Smooth muscle cell (in vitro differentiated cells): ENCODE data around the gene UBA6. TPM values are rescaled to one million over a fixed set of nuclear protein-coding genes. Genes with fewer than 3 reads are reported as not detected.

Experiments
- DNase-seq: peaks from one replicate; lab custom pipeline; 2025; ENCODE audit not compliant: unreplicated experiment; lab: John Stamatoyannopoulos, UW
- H2AFZ ChIP-seq: fragments of 200-600 bp; sonication (generic); 2 replicates; pipeline ENCODE4 v1.6.0; 2016; ENCODE audit warnings: antibody characterized with exemption, low read depth, mild to moderate bottlenecking
- H3F3A ChIP-seq: fragments of 200-600 bp; sonication (generic); 2 replicates; pipeline ENCODE4 v1.6.0; 2017; ENCODE audit warnings: antibody characterized with exemption, low read depth
- H3K27ac ChIP-seq: fragments of 200-600 bp; sonication (generic); 2 replicates; pipeline ENCODE4 v1.5.1; 2016; ENCODE audit warnings: low read depth, mild to moderate bottlenecking
- H3K27me3 ChIP-seq: fragments of 200-600 bp; sonication (generic); 2 replicates; pipeline ENCODE4 v1.6.1; 2016; ENCODE audit warnings: low read depth, mild to moderate bottlenecking
- H3K36me3 ChIP-seq: fragments of 200-600 bp; sonication (generic); 2 replicates; pipeline ENCODE4 v1.5.1; 2016; ENCODE audit warnings: low read depth
- H3K4me1 ChIP-seq: fragments of 200-600 bp; sonication (generic); 2 replicates; pipeline ENCODE4 v1.5.1; 2016; ENCODE audit warnings: low read depth
- H3K4me2 ChIP-seq: fragments of 200-600 bp; sonication (generic); 2 replicates; pipeline ENCODE4 v1.6.0; 2016; ENCODE audit warnings: mild to moderate bottlenecking
- H3K4me3 ChIP-seq: fragments of 200-600 bp; sonication (generic); 2 replicates; pipeline ENCODE4 v1.5.1; 2016; ENCODE audit warnings: mild to moderate bottlenecking
- H3K79me2 ChIP-seq: fragments of 200-600 bp; sonication (generic); 2 replicates; pipeline ENCODE4 v1.6.0; 2016; ENCODE audit warnings: low read depth, mild to moderate bottlenecking
- H3K9ac ChIP-seq: fragments of 200-600 bp; sonication (generic); 2 replicates; pipeline ENCODE4 v1.6.0; 2016; ENCODE audit warnings: low read depth
- H3K9me3 ChIP-seq: fragments of 200-600 bp; sonication (generic); replicated peaks from 2 replicates; pipeline ENCODE4 v1.5.1; 2016; ENCODE audit warnings: low read depth
- H4K20me1 ChIP-seq: fragments of 200-600 bp; sonication (generic); 2 replicates; pipeline ENCODE4 v1.6.0; 2016; ENCODE audit warnings: low read depth
- WGBS: methylation state at CpG from one replicate; pipeline ENCODE4 v1.1.7; 2016; ENCODE audit warnings: low lambda C conversion rate; 5-methylcytosine and 5-hydroxymethylcytosine counted together
- polyA plus RNA-seq: library from polyadenylated mRNA; unstranded; fragments of >200 nt; fragmentation: Nextera tagmentation; extraction: Ambion mirVana; gene quantifications from 2 replicates; pipeline ENCODE4 v1.2.1, GENCODE V29; 2016
- total RNA-seq: library from RNA; depleted of rRNA; stranded (reverse); fragments of >200 nt; gene quantifications from 2 replicates; pipeline ENCODE4 v1.2.3, GENCODE V29; 2014
- TF ChIP-seq, protein P1 (sequence below): fragments of 200-600 bp; sonication (generic); IDR thresholded peaks from 2 replicates; pipeline ENCODE4 v1.5.1; 2017; ENCODE audit warnings: borderline replicate concordance, mild to moderate bottlenecking, antibody characterized with exemption; ENCODE audit not compliant: insufficient read depth, poor library complexity, severe bottlenecking

Gene UBA6
- total and polyA plus RNA-seq, 2 experiments from 2014 or later, result 15.7 to 271 TPM

DNA sequence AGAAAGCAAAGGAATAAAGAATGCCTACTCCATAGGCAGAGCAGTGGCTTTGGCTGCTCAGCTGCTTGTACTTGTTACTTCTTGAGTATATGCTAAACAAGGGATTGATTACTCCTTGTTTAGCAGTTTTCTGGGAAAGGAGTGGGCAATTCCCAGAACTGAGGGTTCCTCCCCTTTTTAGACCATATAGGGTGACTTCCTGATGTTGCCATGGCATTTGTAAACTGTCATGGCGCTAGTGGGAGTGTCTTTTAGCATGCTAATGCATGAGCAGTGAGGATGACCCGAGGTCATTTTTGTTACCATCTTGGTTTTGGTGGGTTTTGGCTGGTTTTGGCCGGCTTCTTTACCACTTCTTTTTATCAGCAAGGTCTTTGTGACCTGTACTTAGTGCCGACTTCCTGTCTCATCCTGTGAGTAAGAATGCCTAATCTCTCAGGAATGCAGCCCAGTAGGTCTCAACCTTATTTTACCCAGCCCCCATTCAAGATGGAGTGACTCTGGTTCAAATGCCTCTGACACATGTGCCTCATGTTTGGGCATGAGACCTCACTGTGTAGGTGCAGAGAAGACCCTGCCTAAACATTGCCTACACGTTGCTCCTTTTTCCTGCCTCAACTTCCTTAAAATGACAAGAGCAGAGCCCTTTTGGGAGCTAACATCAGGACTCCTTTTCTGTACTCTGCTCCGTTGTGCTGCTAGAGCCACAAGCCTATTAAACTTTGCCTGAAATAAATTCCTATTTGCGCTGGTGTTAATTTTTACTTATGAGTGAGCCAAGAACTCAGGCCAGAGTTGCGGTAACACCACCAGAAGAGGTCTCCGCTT is 21.0 kb upstream of the UBA6 start:
- TF ChIP-seq, protein P1, sequence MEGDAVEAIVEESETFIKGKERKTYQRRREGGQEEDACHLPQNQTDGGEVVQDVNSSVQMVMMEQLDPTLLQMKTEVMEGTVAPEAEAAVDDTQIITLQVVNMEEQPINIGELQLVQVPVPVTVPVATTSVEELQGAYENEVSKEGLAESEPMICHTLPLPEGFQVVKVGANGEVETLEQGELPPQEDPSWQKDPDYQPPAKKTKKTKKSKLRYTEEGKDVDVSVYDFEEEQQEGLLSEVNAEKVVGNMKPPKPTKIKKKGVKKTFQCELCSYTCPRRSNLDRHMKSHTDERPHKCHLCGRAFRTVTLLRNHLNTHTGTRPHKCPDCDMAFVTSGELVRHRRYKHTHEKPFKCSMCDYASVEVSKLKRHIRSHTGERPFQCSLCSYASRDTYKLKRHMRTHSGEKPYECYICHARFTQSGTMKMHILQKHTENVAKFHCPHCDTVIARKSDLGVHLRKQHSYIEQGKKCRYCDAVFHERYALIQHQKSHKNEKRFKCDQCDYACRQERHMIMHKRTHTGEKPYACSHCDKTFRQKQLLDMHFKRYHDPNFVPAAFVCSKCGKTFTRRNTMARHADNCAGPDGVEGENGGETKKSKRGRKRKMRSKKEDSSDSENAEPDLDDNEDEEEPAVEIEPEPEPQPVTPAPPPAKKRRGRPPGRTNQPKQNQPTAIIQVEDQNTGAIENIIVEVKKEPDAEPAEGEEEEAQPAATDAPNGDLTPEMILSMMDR, result no peak

DNA sequence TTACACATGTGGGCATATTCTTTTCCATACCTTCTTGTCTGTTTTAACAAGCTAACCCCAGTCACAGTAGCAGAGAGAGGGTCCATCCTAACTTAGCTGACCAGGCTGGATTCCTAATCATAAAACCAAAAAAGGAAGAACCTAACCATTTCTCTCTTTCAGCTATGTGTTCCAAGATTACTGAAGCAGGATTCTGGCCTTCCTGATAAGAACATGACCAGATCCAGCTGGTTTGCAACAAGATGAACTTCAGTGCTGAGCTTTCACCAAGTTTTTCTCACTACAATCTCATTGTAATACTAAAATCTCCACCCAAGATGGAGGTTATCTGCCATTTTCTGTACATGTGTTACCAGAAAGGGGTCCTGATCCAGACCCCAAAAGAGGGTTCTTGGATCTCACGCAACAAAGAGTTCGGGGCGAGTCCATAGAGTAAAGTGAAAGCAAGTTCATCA is 20.4 kb upstream of the UBA6 start:
- Histone ChIP-seq H3F3A (no peaks in the 10 kb centered on the region), H4K20me1 (no peaks in the 10 kb centered on the region), H3K9ac (no peak overlapping the region), H3K9me3 (no peaks in the 10 kb centered on the region), H3K27me3 (no peaks in the 10 kb centered on the region), H2AFZ (no peak overlapping the region), H3K4me1 (no peaks in the 10 kb centered on the region), H3K79me2 (no peaks in the 10 kb centered on the region), H3K36me3 (no peaks in the 10 kb centered on the region), H3K4me2 (no peak overlapping the region), H3K4me3 (no peak overlapping the region), H3K27ac (peak overlapping the region; percentile 73)
- DNase-seq, result no peak
- WGBS, result 97% methylated on average over 3 of the region's 3 CpGs
- TF ChIP-seq, protein P1, result no peak

More for the DNA sequence above, 21.0 kb upstream of the UBA6 start:
- no peak overlapping the region for H2AFZ ChIP-seq
- DNase-seq, result no peak
- no peak overlapping the region for H3K4me2 ChIP-seq
- no peaks in the 10 kb centered on the region for H3K79me2 ChIP-seq
- H4K20me1 ChIP-seq, result no peaks in the 10 kb centered on the region
- whole genome bisulfite sequencing, result 78% methylated on average over 9 of the region's 9 CpGs
- H3K36me3 ChIP-seq, result no peaks in the 10 kb centered on the region
- no peak overlapping the region for H3K9ac ChIP-seq
- peak overlapping the region; percentile 73 for H3K27ac ChIP-seq
- no peak overlapping the region for H3K4me3 ChIP-seq
- H3F3A ChIP-seq, result no peaks in the 10 kb centered on the region
- H3K9me3 ChIP-seq, result no peaks in the 10 kb centered on the region
- H3K27me3 ChIP-seq, result no peaks in the 10 kb centered on the region
- H3K4me1 ChIP-seq, result no peaks in the 10 kb centered on the region

DNA sequence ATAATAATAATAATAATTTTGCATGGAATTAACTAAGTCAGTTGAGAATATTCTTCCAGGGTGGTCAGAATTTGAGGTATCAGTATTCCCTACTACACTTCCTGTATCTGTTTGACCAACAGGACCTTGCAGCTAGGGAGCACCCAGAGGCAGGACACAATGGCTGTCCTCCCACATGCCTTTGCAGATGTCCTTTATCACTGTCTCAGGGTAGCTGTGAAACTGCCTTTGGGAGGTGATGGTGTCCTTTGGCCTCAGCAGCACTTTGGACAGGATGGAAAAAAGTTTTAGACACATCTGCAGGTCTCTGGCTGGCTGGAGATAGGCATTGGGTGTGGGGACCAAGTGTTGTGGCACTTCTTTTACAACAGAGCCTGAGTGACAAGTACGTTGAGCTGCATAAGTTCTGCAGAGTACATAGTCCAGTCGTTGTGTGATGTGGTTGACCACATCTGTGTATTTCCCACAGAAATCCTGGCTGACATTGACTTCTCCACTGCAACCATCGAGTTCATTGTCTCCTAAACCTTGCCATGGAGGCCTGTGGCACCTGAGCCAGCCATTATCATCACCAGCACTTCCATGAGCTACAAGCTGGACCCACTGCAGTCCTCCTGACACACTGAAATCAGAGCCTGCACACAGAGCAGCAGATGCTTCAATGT is 19.1 kb upstream of the UBA6 start:
- Histone ChIP-seq H3K9ac (no peak overlapping the region), H3K4me2 (no peak overlapping the region), H3K9me3 (no peaks in the 10 kb centered on the region), H4K20me1 (no peaks in the 10 kb centered on the region), H3K27me3 (no peaks in the 10 kb centered on the region), H3K36me3 (no peaks in the 10 kb centered on the region), H2AFZ (no peak overlapping the region), H3K4me3 (no peak overlapping the region), H3K4me1 (no peaks in the 10 kb centered on the region), H3K27ac (no peak overlapping the region), H3K79me2 (no peaks in the 10 kb centered on the region), H3F3A (no peaks in the 10 kb centered on the region)
- TF ChIP-seq, protein P1, result no peak
- DNase-seq, result no peak
- 97% methylated on average over 3 of the region's 3 CpGs for WGBS
